HG02678 (cell line): Measurements from ENCODE around the gene TBC1D20.
A peak's percentile ranks its signal among the peaks of the same experiment; 100 is the strongest.
"Not testable (repeated sequence)": the region's sequence is repeated elsewhere in the genome, so short reads cannot be mapped to it uniquely, and the experiment has no call there.

Experiments
- ATAC-seq: cut with Tn5 transposase; IDR thresholded peaks from one replicate; pipeline ENCODE4 v1.9.1; 2021; ENCODE audit warnings: mild to moderate bottlenecking, moderate library complexity; ENCODE audit not compliant: unreplicated experiment

The TBC1D20 gene

GRCh38 chr20:476561-477249, 14.4 kb upstream of the TBC1D20 start:
- ATAC-seq: not testable (repeated sequence)

GRCh38 chr20:475463-476357, 13.4 kb upstream of the TBC1D20 start:
- ATAC-seq: no peak

GRCh38 chr20:474581-474980, 12.2 kb upstream of the TBC1D20 start:
- ATAC-seq: no peak

- no peak for ATAC-seq
Observed at GRCh38 chr20:472889-473292, 10.6 kb upstream of the TBC1D20 start.

GRCh38 chr20:472137-472846, 10.0 kb upstream of the TBC1D20 start:
- no peak for ATAC-seq

GRCh38 chr20:469746-470490, 7.6 kb upstream of the TBC1D20 start:
- no peak for ATAC-seq

GRCh38 chr20:467755-468154, 5.4 kb upstream of the TBC1D20 start:
- ATAC-seq: no peak

GRCh38 chr20:461254-462198, 807 bp downstream of the TBC1D20 start:
- peak; percentile 37 for ATAC-seq

- no peak for ATAC-seq
Observed at GRCh38 chr20:460707-461106, 1.6 kb downstream of the TBC1D20 start.

GRCh38 chr20:460180-460579, 2.2 kb downstream of the TBC1D20 start:
- ATAC-seq: no peak

- ATAC-seq: no peak
Observed at GRCh38 chr20:458776-459175, 3.6 kb downstream of the TBC1D20 start.

- ATAC-seq: no peak
Observed at GRCh38 chr20:454951-455350, 7.4 kb downstream of the TBC1D20 start.

GRCh38 chr20:452021-452420, 10.3 kb downstream of the TBC1D20 start:
- not testable (repeated sequence) for ATAC-seq

- ATAC-seq: no peak
Observed at GRCh38 chr20:445514-446336, 16.6 kb downstream of the TBC1D20 start.

GRCh38 chr20:444862-445426, 17.4 kb downstream of the TBC1D20 start:
- no peak for ATAC-seq

GRCh38 chr20:444117-444516, 18.2 kb downstream of the TBC1D20 start:
- no peak for ATAC-seq

GRCh38 chr20:443223-443775, 19.0 kb downstream of the TBC1D20 start:
- ATAC-seq: no peak

GRCh38 chr20:440636-441035, 21.7 kb downstream of the TBC1D20 start:
- no peak for ATAC-seq
